NCI-H1694 treated with DMSO at 0.1 percent for 48 hours (cell line): Measurements from ENCODE around the gene TMX3.

Source experiments
- DNase-seq: peaks from one replicate; lab custom pipeline; 2025; lab: John Stamatoyannopoulos, UW

The TMX3 gene, protein sequence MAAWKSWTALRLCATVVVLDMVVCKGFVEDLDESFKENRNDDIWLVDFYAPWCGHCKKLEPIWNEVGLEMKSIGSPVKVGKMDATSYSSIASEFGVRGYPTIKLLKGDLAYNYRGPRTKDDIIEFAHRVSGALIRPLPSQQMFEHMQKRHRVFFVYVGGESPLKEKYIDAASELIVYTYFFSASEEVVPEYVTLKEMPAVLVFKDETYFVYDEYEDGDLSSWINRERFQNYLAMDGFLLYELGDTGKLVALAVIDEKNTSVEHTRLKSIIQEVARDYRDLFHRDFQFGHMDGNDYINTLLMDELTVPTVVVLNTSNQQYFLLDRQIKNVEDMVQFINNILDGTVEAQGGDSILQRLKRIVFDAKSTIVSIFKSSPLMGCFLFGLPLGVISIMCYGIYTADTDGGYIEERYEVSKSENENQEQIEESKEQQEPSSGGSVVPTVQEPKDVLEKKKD

GRCh38 chr18:68714712-68715496 lies at the start of gene TMX3:
TMX3 (minus strand) TSS chr18:68715108; CDS start chr18:68714981, 127 bp downstream.
- DNase-seq: peak; percentile 77

DNA sequence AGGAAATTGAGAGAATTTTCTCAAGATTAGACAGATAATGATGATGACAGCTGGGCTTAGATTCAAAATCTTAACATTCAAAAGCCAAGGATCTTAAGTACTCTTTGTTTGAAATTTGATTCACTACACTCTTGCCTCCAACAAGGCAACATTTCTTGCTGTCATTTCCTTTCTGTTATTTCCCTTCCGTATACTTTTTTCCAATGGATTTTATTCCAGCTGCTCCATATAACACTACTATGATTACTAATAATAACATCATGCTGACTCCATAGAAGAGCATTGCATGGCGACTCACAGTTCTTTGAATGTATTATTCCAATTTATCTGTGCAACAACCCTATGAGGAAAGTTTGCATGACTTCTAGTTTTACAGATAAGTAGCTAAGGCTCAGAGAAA lies 49.1 kb upstream of the TMX3 start:
- DNase-seq: no peak

- no peak for DNase-seq
Measured at GRCh38 chr18:68763083-68763482, 48.2 kb upstream of the TMX3 start.

DNA sequence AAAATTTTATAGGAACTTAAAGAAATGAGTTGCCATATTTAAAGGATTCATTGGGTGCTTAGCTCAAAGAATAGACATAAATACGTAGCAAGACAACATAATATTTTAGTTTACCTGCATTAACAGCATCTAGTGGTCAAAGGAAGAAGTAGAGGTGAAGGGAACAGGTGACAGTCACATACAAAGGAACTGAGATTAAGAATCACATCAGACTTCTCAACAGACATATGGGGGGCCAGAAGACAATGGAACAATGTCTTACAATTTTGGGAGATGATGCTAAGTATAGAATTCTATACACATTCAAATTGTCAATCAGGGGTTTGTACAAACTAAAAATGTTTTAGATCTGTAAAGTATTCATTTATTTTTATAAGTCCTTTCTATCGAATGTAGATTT lies 44.4 kb upstream of the TMX3 start:
- no peak for DNase-seq

GRCh38 chr18:68757126-68757525 lies 42.2 kb upstream of the TMX3 start:
- no peak for DNase-seq

GRCh38 chr18:68742206-68742605 lies 27.3 kb upstream of the TMX3 start:
- DNase-seq: no peak

DNA sequence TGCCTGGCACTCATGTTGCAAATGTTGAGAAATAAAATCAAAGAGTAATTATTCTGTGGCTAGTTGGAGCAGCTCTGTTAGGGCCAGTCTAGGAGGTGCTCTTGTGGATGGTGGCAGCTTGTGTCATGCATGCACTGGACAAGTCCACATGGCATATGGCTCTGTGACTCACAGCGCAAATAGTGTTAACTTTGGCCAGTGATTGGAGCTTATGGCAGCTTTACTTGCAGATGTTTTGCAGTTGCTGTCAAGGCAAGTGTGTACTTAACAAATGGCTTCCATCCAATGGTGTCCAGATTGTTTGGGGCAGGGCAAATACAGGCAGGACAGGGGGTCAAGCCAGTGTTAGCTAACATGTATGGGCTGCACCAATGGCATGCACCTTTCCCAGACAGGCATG lies 26.1 kb upstream of the TMX3 start:
- DNase-seq: no peak

GRCh38 chr18:68739462-68739861 lies 24.6 kb upstream of the TMX3 start:
- DNase-seq: no peak

DNA sequence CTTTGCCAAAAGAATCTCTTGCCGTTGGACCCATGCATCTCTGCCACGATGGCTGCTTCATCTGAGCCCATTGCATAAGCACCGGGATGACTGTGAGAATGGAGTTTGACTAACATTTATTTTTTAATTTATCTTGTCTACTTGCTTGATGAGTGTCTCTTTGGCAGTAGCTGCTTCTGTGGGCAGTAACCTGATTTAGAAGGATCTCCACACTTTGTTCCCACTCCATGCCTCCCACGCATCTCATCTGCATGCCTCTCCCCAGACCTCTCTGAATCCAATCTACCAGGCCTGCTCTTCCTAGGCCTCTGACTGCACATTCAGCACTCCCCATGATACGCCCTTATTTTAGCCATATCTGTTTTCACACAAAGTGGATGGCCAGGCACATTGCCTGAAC lies 23.7 kb upstream of the TMX3 start:
- DNase-seq: no peak

- peak; percentile 55 for DNase-seq
Measured at GRCh38 chr18:68735483-68736343, 20.8 kb upstream of the TMX3 start.

DNA sequence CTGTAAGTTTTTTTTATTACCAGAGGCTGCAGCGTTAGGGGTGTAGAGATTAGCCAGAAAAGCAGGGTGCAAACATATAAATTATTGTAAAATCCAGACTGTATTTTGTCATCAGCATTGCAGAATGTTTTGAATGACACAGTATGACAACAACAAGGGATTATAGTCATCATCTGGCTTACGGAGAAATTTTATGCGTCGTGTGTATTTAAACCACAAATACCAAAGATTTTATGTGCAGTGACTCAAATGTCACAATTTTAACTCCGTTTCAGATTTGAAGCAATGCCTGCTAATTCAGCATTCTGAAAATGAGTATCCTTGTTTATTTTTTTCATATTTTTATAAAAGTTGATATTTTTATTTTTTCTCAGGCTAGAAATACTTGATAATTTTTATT lies 19.4 kb upstream of the TMX3 start:
- DNase-seq: no peak

DNA sequence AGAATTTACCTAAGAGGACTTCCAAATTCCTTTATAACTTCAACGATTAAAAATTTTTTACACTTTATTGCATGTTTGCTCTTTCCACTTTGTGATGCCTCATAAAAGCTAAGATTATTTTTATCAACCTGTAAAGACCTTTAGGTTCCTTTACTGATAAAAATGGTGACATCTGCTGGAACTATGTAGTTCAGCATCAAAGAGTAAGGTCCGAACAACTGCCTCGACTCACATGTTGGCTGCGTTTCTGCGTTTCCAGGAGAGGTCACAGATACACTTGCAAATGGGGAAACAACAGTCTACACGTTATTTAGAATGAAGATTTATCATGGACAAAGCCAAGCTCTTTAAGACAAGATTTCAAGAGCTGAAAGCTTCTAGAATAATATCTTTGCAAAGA lies 18.8 kb upstream of the TMX3 start:
- no peak for DNase-seq

DNA sequence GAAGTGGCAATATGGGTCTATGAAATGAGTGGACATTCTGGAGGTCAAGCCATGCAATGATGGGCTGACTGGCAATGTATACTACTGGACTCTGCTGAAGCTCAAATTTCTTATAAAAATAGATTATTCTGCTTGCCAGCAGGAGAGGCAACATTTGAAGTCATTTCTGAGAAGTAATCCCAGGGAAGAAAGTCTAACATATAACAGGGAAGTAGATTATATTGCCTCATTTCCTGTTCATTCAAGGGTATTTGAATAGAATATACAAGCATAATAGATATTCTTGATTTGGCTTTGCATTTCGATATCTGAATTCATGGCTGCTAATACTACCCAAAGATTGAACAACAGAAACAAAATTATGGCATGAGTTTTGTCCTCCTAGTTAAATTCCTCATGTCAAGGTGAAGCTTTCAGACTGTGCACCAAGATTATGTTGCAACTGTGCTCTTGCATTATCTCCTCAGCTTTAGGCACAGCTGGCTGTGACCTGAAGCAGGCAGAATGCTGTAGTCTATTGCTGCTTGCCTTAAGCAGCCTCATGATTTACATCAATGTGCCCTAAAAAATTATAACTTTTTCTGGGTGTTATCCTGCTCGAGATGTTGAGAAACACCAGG lies 13.3 kb upstream of the TMX3 start:
- no peak for DNase-seq

- DNase-seq: no peak
Measured at GRCh38 chr18:68727506-68727905, 12.6 kb upstream of the TMX3 start.

GRCh38 chr18:68725346-68725745 lies 10.4 kb upstream of the TMX3 start:
- DNase-seq: no peak

- no peak for DNase-seq
Measured at GRCh38 chr18:68724021-68724420, 9.1 kb upstream of the TMX3 start.

GRCh38 chr18:68723539-68723938 lies 8.6 kb upstream of the TMX3 start:
- no peak for DNase-seq

- no peak for DNase-seq
Measured at GRCh38 chr18:68722821-68723220, 7.9 kb upstream of the TMX3 start.

DNA sequence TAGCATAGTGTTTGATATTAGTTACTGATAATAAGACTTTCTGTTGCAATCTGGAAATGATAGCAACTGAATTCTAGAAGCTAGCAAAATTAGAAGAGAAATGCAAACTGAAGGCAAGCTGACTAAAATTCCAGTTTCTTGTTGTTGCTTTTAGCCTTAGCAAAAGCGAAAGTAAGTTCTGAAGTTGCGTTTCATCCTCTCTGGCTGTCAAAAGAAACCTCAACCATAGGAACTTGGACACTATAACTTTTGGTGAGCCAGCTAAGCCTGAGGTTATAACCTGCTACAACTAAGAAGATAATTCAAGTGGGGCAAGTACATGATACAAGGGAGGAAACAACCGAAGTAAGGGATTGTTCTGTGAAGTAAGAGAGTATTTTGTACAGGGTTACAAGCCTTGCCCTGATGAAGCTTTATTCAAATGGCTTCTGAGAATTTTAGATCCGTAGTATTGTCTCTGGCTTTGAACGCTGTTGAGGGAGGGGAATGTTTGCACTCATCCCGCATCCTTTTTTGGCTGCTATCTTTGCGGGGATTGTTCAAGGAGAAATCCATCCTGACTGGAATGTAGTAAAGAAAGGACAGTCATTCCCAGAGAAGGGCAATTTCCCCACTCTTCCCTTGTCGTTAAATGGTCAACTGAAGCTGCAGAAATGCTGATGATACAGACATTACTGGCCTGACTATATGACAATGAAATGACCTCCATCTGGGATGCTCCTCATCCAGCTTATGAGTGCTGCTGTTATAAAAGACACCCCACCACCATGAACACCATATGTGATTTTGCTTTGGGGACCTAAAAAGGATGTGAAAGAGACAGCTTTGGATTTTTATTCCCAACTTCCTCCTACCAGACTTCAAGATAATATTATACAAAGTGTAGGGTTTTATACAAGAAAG lies 7.0 kb upstream of the TMX3 start:
- no peak for DNase-seq

DNA sequence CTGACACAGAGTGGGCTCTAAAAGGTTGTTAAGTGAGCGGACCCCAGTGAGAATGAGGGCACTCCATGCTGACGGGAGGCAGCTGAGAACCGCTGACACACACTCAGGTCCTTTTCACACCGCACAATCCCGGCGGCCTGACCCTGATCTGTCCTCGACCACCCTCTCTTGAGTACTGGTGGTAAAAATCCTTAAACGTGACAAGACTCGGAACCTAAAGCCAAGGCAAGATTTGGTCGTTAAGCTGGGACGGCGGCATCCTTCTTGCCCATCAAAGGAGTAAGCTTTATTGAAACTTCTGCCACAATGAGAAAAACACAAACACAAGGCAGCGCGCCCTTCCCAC lies 569 bp downstream of the TMX3 start:
- no peak for DNase-seq

DNA sequence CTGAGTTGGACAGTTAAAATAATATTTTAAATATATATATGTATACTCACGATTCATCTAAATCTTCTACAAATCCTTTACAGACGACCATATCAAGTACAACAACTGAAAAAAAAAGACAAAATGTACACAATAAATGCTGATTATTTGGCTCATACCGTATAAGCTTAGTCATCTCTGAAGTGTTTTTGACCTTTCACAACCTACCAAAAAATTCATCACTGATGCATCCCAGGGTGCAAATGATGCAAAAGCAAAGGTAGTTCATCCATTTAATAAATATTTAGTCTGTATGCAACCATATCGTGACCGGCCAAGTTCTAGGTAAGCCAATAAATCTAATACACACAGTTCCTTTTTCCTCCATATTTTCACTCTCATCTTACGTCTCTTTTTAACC lies 1.1 kb downstream of the TMX3 start:
- no peak for DNase-seq
